SK-N-SH treated with all-trans-retinoic acid at 6 μM for 48 hours (cell line): ENCODE results near the gene FXYD6.

Experiments
- ATAC-seq: fragments of 200-7000 bp; cut with Tn5 transposase; 3 replicates; pipeline ENCODE4 v1.9.1; 2020; ENCODE audit warnings: mild to moderate bottlenecking, moderate library complexity
- ARNTL ChIP-seq: fragments of 450-650 bp; formaldehyde crosslinking; IDR thresholded peaks from 2 replicates; pipeline ENCODE4 v1.5.0; 2020; ENCODE audit warnings: low read depth, mild to moderate bottlenecking, moderate library complexity, borderline replicate concordance
- BACH2 ChIP-seq: fragments of 250-450 bp; sonication (Bioruptor Pico); IDR thresholded peaks from 2 replicates; pipeline ENCODE4 v1.9.0; 2021; ENCODE audit warnings: mild to moderate bottlenecking, borderline replicate concordance
- CREB5 ChIP-seq: fragments of 250-450 bp; sonication (Bioruptor Pico); IDR thresholded peaks from 2 replicates; pipeline ENCODE4 v1.5.1; 2020; ENCODE audit warnings: low read depth, mild to moderate bottlenecking, moderate library complexity
- CSRNP3 ChIP-seq: fragments of 250-450 bp; sonication (Bioruptor Pico); IDR thresholded peaks from 2 replicates; pipeline ENCODE4 v1.5.1; 2021; ENCODE audit warnings: mild to moderate bottlenecking, moderate library complexity
- ESRRG ChIP-seq: fragments of 250-450 bp; sonication (Bioruptor Pico); IDR thresholded peaks from 2 replicates; pipeline ENCODE4 v1.6.1; 2021; ENCODE audit warnings: mild to moderate bottlenecking
- GLIS3 ChIP-seq: fragments of 250-450 bp; sonication (Bioruptor Pico); IDR thresholded peaks from 2 replicates; pipeline ENCODE4 v1.5.0; 2020; ENCODE audit warnings: mild to moderate bottlenecking, moderate library complexity
- ISL1 ChIP-seq: fragments of 250-450 bp; sonication (Bioruptor Pico); IDR thresholded peaks from 2 replicates; pipeline ENCODE4 v2.1.2; 2022; ENCODE audit warnings: mild to moderate bottlenecking, moderate library complexity
- OSR1 ChIP-seq: fragments of 250-450 bp; sonication (Bioruptor Pico); IDR thresholded peaks from 2 replicates; pipeline ENCODE4 v1.8.0; 2022; ENCODE audit warnings: moderate library complexity, mild to moderate bottlenecking, inconsistent platforms
- PATZ1 ChIP-seq: fragments of 250-450 bp; sonication (Bioruptor Pico); IDR thresholded peaks from 2 replicates; pipeline ENCODE4 v1.8.0; 2020; ENCODE audit warnings: mild to moderate bottlenecking, moderate library complexity, borderline replicate concordance
- RARB ChIP-seq: fragments of 250-450 bp; sonication (Bioruptor Pico); IDR thresholded peaks from 2 replicates; pipeline ENCODE4 v1.8.0; 2021; ENCODE audit warnings: mild to moderate bottlenecking, moderate library complexity
- SNAI2 ChIP-seq: fragments of 250-450 bp; sonication (Bioruptor Pico); IDR thresholded peaks from 2 replicates; pipeline ENCODE4 v1.5.0; 2020; ENCODE audit warnings: mild to moderate bottlenecking, moderate library complexity
- TCF4 ChIP-seq: fragments of 250-450 bp; sonication (Bioruptor Pico); IDR thresholded peaks from 2 replicates; pipeline ENCODE4 v1.8.0; 2021; ENCODE audit warnings: mild to moderate bottlenecking, moderate library complexity, borderline replicate concordance
- TOX ChIP-seq: fragments of 250-450 bp; sonication (Bioruptor Pico); IDR thresholded peaks from 2 replicates; pipeline ENCODE4 v1.8.0; 2021; ENCODE audit warnings: mild to moderate bottlenecking, moderate library complexity, borderline replicate concordance
- TSHZ2 ChIP-seq: fragments of 250-450 bp; sonication (Bioruptor Pico); IDR thresholded peaks from 2 replicates; pipeline ENCODE4 v1.5.0; 2020; ENCODE audit warnings: mild to moderate bottlenecking, moderate library complexity
- ZC3H10 ChIP-seq: fragments of 250-450 bp; sonication (Bioruptor Pico); IDR thresholded peaks from 2 replicates; pipeline ENCODE4 v1.5.1; 2021; ENCODE audit warnings: mild to moderate bottlenecking, moderate library complexity
- ZFP3 ChIP-seq: fragments of 250-450 bp; sonication (Bioruptor Pico); IDR thresholded peaks from 2 replicates; pipeline ENCODE4 v1.5.0; 2020; ENCODE audit warnings: mild to moderate bottlenecking, moderate library complexity
- ZFP30 ChIP-seq: fragments of 450-650 bp; formaldehyde crosslinking; IDR thresholded peaks from 2 replicates; pipeline ENCODE4 v1.5.0; 2022; ENCODE audit warnings: mild to moderate bottlenecking, moderate library complexity
- ZNF565 ChIP-seq: fragments of 450-650 bp; formaldehyde crosslinking; conservative IDR thresholded peaks from 2 replicates; pipeline ENCODE4 v1.5.0; 2020; ENCODE audit warnings: low read depth, mild to moderate bottlenecking, moderate library complexity
- ZNF70 ChIP-seq: fragments of 450-650 bp; formaldehyde crosslinking; IDR thresholded peaks from 2 replicates; pipeline ENCODE4 v1.5.0; 2020; ENCODE audit warnings: mild to moderate bottlenecking, moderate library complexity
- ZNF8 ChIP-seq: fragments of 450-650 bp; formaldehyde crosslinking; IDR thresholded peaks from 2 replicates; pipeline ENCODE4 v1.5.0; 2020; ENCODE audit warnings: mild to moderate bottlenecking, moderate library complexity
- TF ChIP-seq, protein P1 (sequence below): fragments of 250-450 bp; sonication (Bioruptor Pico); IDR thresholded peaks from 2 replicates; pipeline ENCODE4 v1.8.0; 2021; ENCODE audit warnings: low read depth, mild to moderate bottlenecking, moderate library complexity, borderline replicate concordance

The FXYD6 gene

GRCh38 chr11:117828611-117829368 is 47.7 kb downstream of the FXYD6 start:
- ATAC-seq, result peak; percentile 36
- TF ChIP-seq TCF4 (CRISPR knock-in tag) (no peak), TSHZ2 (CRISPR knock-in tag) (no peak), CREB5 (no peak), ZNF565 (CRISPR knock-in tag) (no peak), CSRNP3 (no peak), GLIS3 (CRISPR knock-in tag) (no peak), ZC3H10 (CRISPR knock-in tag) (no peak), ISL1 (CRISPR knock-in tag) (no peak), BACH2 (CRISPR knock-in tag) (no peak), ARNTL (CRISPR knock-in tag) (no peak), SNAI2 (CRISPR knock-in tag) (no peak), ZFP3 (CRISPR knock-in tag) (no peak), ZFP30 (CRISPR knock-in tag) (no peak), TOX (no peak), PATZ1 (CRISPR knock-in tag) (no peak), RARB (CRISPR knock-in tag) (no peak), ZNF8 (no peak)
- TF ChIP-seq, protein P1, sequence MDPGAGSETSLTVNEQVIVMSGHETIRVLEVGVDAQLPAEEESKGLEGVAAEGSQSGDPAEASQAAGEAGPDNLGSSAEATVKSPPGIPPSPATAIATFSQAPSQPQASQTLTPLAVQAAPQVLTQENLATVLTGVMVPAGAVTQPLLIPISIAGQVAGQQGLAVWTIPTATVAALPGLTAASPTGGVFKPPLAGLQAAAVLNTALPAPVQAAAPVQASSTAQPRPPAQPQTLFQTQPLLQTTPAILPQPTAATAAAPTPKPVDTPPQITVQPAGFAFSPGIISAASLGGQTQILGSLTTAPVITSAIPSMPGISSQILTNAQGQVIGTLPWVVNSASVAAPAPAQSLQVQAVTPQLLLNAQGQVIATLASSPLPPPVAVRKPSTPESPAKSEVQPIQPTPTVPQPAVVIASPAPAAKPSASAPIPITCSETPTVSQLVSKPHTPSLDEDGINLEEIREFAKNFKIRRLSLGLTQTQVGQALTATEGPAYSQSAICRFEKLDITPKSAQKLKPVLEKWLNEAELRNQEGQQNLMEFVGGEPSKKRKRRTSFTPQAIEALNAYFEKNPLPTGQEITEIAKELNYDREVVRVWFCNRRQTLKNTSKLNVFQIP, result no peak
- TF ChIP-seq, all 23 proteins: peak for 0

GRCh38 chr11:117827521-117828511 is 48.6 kb downstream of the FXYD6 start:
- no peak for ATAC-seq
- TF ChIP-seq TSHZ2 (CRISPR knock-in tag) (no peak), RARB (CRISPR knock-in tag) (no peak), PATZ1 (CRISPR knock-in tag) (no peak), ARNTL (CRISPR knock-in tag) (no peak), ISL1 (CRISPR knock-in tag) (no peak), ESRRG (CRISPR knock-in tag) (no peak), OSR1 (CRISPR knock-in tag) (no peak), ZC3H10 (CRISPR knock-in tag) (no peak), GLIS3 (CRISPR knock-in tag) (no peak), ZNF8 (no peak), SNAI2 (CRISPR knock-in tag) (no peak), TOX (no peak), ZNF70 (CRISPR knock-in tag) (no peak), ZFP3 (CRISPR knock-in tag) (no peak)
